ENCODE results near the gene MMP25. TPM values are rescaled to one million over a fixed set of nuclear protein-coding genes. Genes with fewer than 3 reads are reported as not detected.
A peak's percentile ranks its signal among the peaks of the same experiment; 100 is the strongest.

MMP25 gene
- total and polyA plus RNA-seq, 8 donors: 0.28 to 1.6 (median 1.0) TPM

- FAIRE-seq: no peak
- H3K36me3 ChIP-seq: no peaks in the 10 kb centered on the region
- H3K9me3 ChIP-seq: no peaks in the 10 kb centered on the region
- no peak for TF ChIP-seq CTCF (IDR thresholded peaks at IDR 0.05)
- H3K4me3 ChIP-seq: peak overlapping the region in 1 of 4 donors; percentile 45
- H3K4me1 ChIP-seq: peaks cover 41 to 56% (median 43%) of the 10 kb centered on the region in 3 donors
- intact Hi-C loops (cut with DNase I): no loop called here
- ATAC-seq: no peak
- H3K27ac ChIP-seq: peak overlapping the region; percentile 53 to 93 (median 79)
- DNase-seq: peak in 1 of 6 donors; percentile 39
- H3K27me3 ChIP-seq: no peaks in the 10 kb centered on the region
- 33 to 34% methylated on average over 17 of the region's 17 CpGs for WGBS, 2 donors
Measured at GRCh38 chr16:3007957-3008689, 38.2 kb upstream of the MMP25 start.

- Histone ChIP-seq H3K4me3 (no peak overlapping the region), H3K36me3 (no peaks in the 10 kb centered on the region), H3K4me1 (peaks cover 41 to 56% (median 43%) of the 10 kb centered on the region in 3 donors), H3K9me3 (no peaks in the 10 kb centered on the region), H3K27ac (peak overlapping the region; percentile 53 to 93 (median 72)), H3K27me3 (no peaks in the 10 kb centered on the region)
- FAIRE-seq: no peak
- intact Hi-C loops (cut with DNase I): no loop called here
- DNase-seq: no peak
- no peak for ATAC-seq
- WGBS, 2 donors: 63 to 76% methylated on average over 4 of the region's 4 CpGs
- TF ChIP-seq CTCF (IDR thresholded peaks at IDR 0.05): no peak
Measured at GRCh38 chr16:3008690-3009037, 37.7 kb upstream of the MMP25 start.

- peaks cover 41 to 56% (median 43%) of the 10 kb centered on the region in 3 donors for H3K4me1 ChIP-seq
- peak; percentile 15 to 39 (median 27) for ATAC-seq
Measured at GRCh38 chr16:3009568-3010390, 36.6 kb upstream of the MMP25 start.

GRCh38 chr16:3010510-3010909 lies 35.9 kb upstream of the MMP25 start:
- WGBS, 2 donors: 90 to 96% methylated on average over 8 of the region's 8 CpGs
- TF ChIP-seq CTCF (IDR thresholded peaks at IDR 0.05): no peak
- H3K27me3 ChIP-seq: no peaks in the 10 kb centered on the region
- H3K4me1 ChIP-seq: peaks cover 41 to 56% (median 43%) of the 10 kb centered on the region in 3 donors
- DNase-seq: no peak
- H3K36me3 ChIP-seq: no peaks in the 10 kb centered on the region
- FAIRE-seq: no peak
- no peaks in the 10 kb centered on the region for H3K9me3 ChIP-seq
- H3K27ac ChIP-seq: peak overlapping the region in 3 of 4 donors; percentile 35 to 93 (median 80)
- ATAC-seq: no peak
- intact Hi-C loops (cut with DNase I): no loop called here
- no peak overlapping the region for H3K4me3 ChIP-seq

More at GRCh38 chr16:3009568-3010390, 36.6 kb upstream of the MMP25 start:
- Histone ChIP-seq H3K4me3 (no peak overlapping the region), H3K27ac (peak overlapping the region; percentile 35 to 93 (median 72)), H3K36me3 (no peaks in the 10 kb centered on the region), H3K9me3 (no peaks in the 10 kb centered on the region), H3K27me3 (no peaks in the 10 kb centered on the region)
- DNase-seq (peak; percentile 72 to 86 (median 79)), FAIRE-seq (no peak)
- TF ChIP-seq CTCF (IDR thresholded peaks at IDR 0.05): no peak
- intact Hi-C loops (cut with DNase I): no loop called here
- WGBS, 2 donors: 43 to 46% methylated on average over 19 to 21 of the region's 21 CpGs

All from pancreas (tissue), 10 donors.